ENCODE data around the gene PPP2R5C.

The PPP2R5C gene

DNA sequence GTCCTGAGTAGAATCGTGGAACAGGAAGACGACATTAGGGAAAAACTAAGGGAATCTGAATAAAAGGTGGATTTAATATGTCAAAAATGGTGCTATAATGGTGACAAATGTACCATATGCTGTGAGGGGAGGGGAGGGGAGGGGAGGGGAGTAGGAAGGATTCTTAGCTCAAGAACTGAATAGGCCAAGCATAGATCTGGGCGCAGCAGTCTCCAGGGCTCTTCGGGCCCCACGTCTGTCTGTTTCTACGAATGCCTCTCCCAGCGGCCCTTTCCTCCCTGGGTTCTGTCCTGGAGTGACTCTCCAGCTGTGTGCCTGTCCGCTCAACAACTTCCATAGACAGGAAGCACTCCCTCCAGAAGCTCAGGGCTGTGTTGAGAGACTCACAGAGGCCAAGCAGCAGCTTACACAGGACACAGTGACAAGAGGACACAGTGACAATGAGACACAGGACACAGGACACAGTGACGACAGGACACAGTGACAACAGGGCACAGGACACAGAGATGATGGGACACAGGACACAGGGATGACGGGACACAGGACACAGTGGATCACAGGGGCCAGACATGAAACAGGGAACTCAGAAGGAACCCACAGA is 42.4 kb upstream of the PPP2R5C start:
- TF ChIP-seq, protein P1, sequence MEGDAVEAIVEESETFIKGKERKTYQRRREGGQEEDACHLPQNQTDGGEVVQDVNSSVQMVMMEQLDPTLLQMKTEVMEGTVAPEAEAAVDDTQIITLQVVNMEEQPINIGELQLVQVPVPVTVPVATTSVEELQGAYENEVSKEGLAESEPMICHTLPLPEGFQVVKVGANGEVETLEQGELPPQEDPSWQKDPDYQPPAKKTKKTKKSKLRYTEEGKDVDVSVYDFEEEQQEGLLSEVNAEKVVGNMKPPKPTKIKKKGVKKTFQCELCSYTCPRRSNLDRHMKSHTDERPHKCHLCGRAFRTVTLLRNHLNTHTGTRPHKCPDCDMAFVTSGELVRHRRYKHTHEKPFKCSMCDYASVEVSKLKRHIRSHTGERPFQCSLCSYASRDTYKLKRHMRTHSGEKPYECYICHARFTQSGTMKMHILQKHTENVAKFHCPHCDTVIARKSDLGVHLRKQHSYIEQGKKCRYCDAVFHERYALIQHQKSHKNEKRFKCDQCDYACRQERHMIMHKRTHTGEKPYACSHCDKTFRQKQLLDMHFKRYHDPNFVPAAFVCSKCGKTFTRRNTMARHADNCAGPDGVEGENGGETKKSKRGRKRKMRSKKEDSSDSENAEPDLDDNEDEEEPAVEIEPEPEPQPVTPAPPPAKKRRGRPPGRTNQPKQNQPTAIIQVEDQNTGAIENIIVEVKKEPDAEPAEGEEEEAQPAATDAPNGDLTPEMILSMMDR (IDR thresholded peaks at IDR 0.05; ENCODE audit: borderline replicate concordance, extremely low read depth, low read length, poor library complexity, severe bottlenecking), result no peak
- no peak for TF ChIP-seq EZH2 (IDR thresholded peaks at IDR 0.05; ENCODE audit: borderline replicate concordance, low read depth, low read length, severe bottlenecking)
- no peaks in the 10 kb centered on the region for H3K9me3 ChIP-seq (ENCODE audit: insufficient read depth, low read length, severe bottlenecking)
- H3K27ac ChIP-seq (ENCODE audit: low read length), result peak overlapping the region; percentile 19; the same call in 1 of the 2 replicates
- DNase-seq (no peak), ATAC-seq (ENCODE audit: insufficient read depth, low read depth) (no peak)
- H3K9ac ChIP-seq (ENCODE audit: low read depth, low read length), result no peak overlapping the region
- no peaks in the 10 kb centered on the region for H3K79me2 ChIP-seq (ENCODE audit: insufficient read depth, low read length)
- H3K4me2 ChIP-seq (ENCODE audit: insufficient read depth, low read length), result no peak overlapping the region
- H3K36me3 ChIP-seq (ENCODE audit: insufficient read depth, low read length), result no peaks in the 10 kb centered on the region
- H3K4me3 ChIP-seq (ENCODE audit: low read depth in 1 of 2, low read length in 2 of 2), result no peak overlapping the region
- H3K27me3 ChIP-seq (ENCODE audit: insufficient read depth, low read length, poor library complexity), result no peaks in the 10 kb centered on the region
- no peaks in the 10 kb centered on the region for H4K20me1 ChIP-seq (ENCODE audit: insufficient read depth, low read length)
- peaks cover 42% of the 10 kb centered on the region for H3K4me1 ChIP-seq (ENCODE audit: insufficient read depth, low read length)
- H2AFZ ChIP-seq (ENCODE audit: low read depth, low read length), result no peak overlapping the region

DNA sequence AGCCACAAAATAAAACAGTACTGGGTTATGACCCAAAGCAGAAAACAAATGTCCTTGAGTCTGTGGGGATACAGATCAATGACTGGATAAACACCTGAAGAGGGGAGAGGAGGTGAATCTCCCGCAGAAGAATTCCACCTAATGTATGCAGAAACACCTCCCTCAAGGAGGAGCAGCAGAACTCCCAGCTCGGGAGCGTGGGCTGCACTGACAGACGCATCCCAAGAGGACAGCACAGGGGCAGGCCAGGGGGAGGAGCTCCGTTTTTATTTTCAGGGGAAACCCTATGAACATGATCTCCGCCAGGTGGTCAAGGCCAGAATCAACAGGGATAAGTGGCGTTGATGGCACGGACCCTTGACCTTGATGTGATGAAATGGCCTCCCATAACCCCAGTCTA is 41.8 kb upstream of the PPP2R5C start:
- H3K4me1 ChIP-seq (ENCODE audit: insufficient read depth, low read length), result peaks cover 42% of the 10 kb centered on the region
- no peak overlapping the region for H2AFZ ChIP-seq (ENCODE audit: low read depth, low read length)
- H3K36me3 ChIP-seq (ENCODE audit: insufficient read depth, low read length), result no peaks in the 10 kb centered on the region
- DNase-seq (no peak), ATAC-seq (ENCODE audit: insufficient read depth, low read depth) (no peak)
- H3K4me2 ChIP-seq (ENCODE audit: insufficient read depth, low read length), result no peak overlapping the region
- H3K4me3 ChIP-seq (ENCODE audit: low read depth in 1 of 2, low read length in 2 of 2), result no peak overlapping the region
- TF ChIP-seq EZH2 (IDR thresholded peaks at IDR 0.05; ENCODE audit: borderline replicate concordance, low read depth, low read length, severe bottlenecking), result no peak
- TF ChIP-seq, protein P1 (IDR thresholded peaks at IDR 0.05; ENCODE audit: borderline replicate concordance, extremely low read depth, low read length, poor library complexity, severe bottlenecking), result no peak
- no peaks in the 10 kb centered on the region for H3K79me2 ChIP-seq (ENCODE audit: insufficient read depth, low read length)
- H3K9ac ChIP-seq (ENCODE audit: low read depth, low read length), result no peak overlapping the region
- no peak overlapping the region for H3K27ac ChIP-seq (ENCODE audit: low read length)
- H3K27me3 ChIP-seq (ENCODE audit: insufficient read depth, low read length, poor library complexity), result no peaks in the 10 kb centered on the region
- no peaks in the 10 kb centered on the region for H4K20me1 ChIP-seq (ENCODE audit: insufficient read depth, low read length)
- H3K9me3 ChIP-seq (ENCODE audit: insufficient read depth, low read length, severe bottlenecking), result no peaks in the 10 kb centered on the region

DNA sequence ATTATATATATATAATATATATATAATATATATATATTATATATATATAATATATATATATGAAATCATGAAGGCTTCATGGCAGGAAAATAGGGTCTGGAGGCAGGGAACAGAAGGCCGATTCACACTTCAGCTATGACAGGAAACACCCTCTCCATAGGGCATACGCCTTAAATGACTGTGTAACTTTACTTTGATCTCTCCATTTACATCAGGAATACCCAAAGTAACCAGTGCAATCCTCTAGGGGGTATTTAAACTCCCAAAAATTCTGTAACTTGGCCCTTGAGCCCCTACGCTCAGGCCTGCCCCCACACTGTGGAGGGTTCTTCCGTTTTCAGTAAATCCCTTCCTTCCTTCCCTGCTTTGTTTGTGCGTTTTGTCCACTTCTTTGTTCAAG is 40.4 kb upstream of the PPP2R5C start:
- Histone ChIP-seq H4K20me1 (ENCODE audit: insufficient read depth, low read length) (no peaks in the 10 kb centered on the region), H3K9ac (ENCODE audit: low read depth, low read length) (peak overlapping the region; percentile 57), H3K4me3 (ENCODE audit: low read depth in 1 of 2, low read length in 2 of 2) (peak overlapping the region in 1 of 2 experiments; percentile 53; a peak in 2 of 4 replicates), H3K36me3 (ENCODE audit: insufficient read depth, low read length) (no peaks in the 10 kb centered on the region), H3K79me2 (ENCODE audit: insufficient read depth, low read length) (no peaks in the 10 kb centered on the region), H3K4me2 (ENCODE audit: insufficient read depth, low read length) (peak overlapping the region; percentile 64), H3K27me3 (ENCODE audit: insufficient read depth, low read length, poor library complexity) (no peaks in the 10 kb centered on the region), H3K9me3 (ENCODE audit: insufficient read depth, low read length, severe bottlenecking) (no peaks in the 10 kb centered on the region), H2AFZ (ENCODE audit: low read depth, low read length) (peak overlapping the region; percentile 41; the same call in 1 of the 2 replicates), H3K4me1 (ENCODE audit: insufficient read depth, low read length) (peaks cover 42% of the 10 kb centered on the region), H3K27ac (ENCODE audit: low read length) (peak overlapping the region; percentile 90)
- no peak for TF ChIP-seq EZH2 (IDR thresholded peaks at IDR 0.05; ENCODE audit: borderline replicate concordance, low read depth, low read length, severe bottlenecking)
- TF ChIP-seq, protein P1 (IDR thresholded peaks at IDR 0.05; ENCODE audit: borderline replicate concordance, extremely low read depth, low read length, poor library complexity, severe bottlenecking), result no peak
- DNase-seq, result no peak
- ATAC-seq (ENCODE audit: insufficient read depth, low read depth), result no peak

Measured in DND-41 (cell line).